Epithelial cell of proximal tubule (primary cell): Measurements from ENCODE around the gene TRAPPC4. TPM values are rescaled to one million over a fixed set of nuclear protein-coding genes. Genes with fewer than 3 reads are reported as not detected.
A peak's percentile ranks its signal among the peaks of the same experiment; 100 is the strongest.
"Not testable (repeated sequence)": the region's sequence is repeated elsewhere in the genome, so short reads cannot be mapped to it uniquely, and the experiment has no call there.

Source experiments
- DNase-seq: peaks from one replicate; pipeline ENCODE4 v3.0.0-alpha.2; 2011; ENCODE audit warnings: low read depth
- H3K4me3 ChIP-seq: 2 replicates; pipeline ENCODE4 v1.5.1; 2011; ENCODE audit warnings: low read depth, mild to moderate bottlenecking, low read length
- CTCF ChIP-seq: conservative IDR thresholded peaks from 2 replicates; pipeline ENCODE4 v1.5.1; 2012; ENCODE audit warnings: low read depth, mild to moderate bottlenecking, low read length
- total RNA-seq: library from RNA; depleted of rRNA; stranded (reverse); fragments of >200 nt; gene quantifications from 2 replicates; pipeline ENCODE4 v1.2.3, GENCODE V29; 2015

TRAPPC4 gene
- total RNA-seq, 1 donor from 2014 or later = 155 TPM

- no peak for TF ChIP-seq CTCF
- H3K4me3 ChIP-seq = peak overlapping the region; percentile 74
- no peak for DNase-seq
Observed at GRCh38 chr11:119056421-119056999, 37.9 kb downstream of the TRAPPC4 start.

- peak; percentile 30 for TF ChIP-seq CTCF
- DNase-seq = peak; percentile 41
- peak within 1 kb of the TSS; percentile 74 for H3K4me3 ChIP-seq
Observed at GRCh38 chr11:119057000-119057769, 38.6 kb downstream of the TRAPPC4 start, which contains the start of gene HYOU1. HYOU1 (minus strand) TSS chr11:119057205; CDS start chr11:119056160, 1,045 bp downstream.

- not testable (repeated sequence) for DNase-seq
Observed at GRCh38 chr11:119059128-119059527, 40.6 kb downstream of the TRAPPC4 start.

GRCh38 chr11:119061256-119061655 is 42.7 kb downstream of the TRAPPC4 start:
- no peak for TF ChIP-seq CTCF
- DNase-seq = no peak
- no peak overlapping the region for H3K4me3 ChIP-seq

More at GRCh38 chr11:119059128-119059527, 40.6 kb downstream of the TRAPPC4 start:
- H3K4me3 ChIP-seq = not testable (repeated sequence)

GRCh38 chr11:119062779-119063178 is 44.2 kb downstream of the TRAPPC4 start:
- no peak for DNase-seq
- TF ChIP-seq CTCF = no peak
- no peak overlapping the region for H3K4me3 ChIP-seq

GRCh38 chr11:119065369-119065768 is 46.8 kb downstream of the TRAPPC4 start:
- TF ChIP-seq CTCF = peak; percentile 50
- H3K4me3 ChIP-seq = no peak overlapping the region
- DNase-seq = no peak

GRCh38 chr11:119067371-119068222 is 49.0 kb downstream of the TRAPPC4 start, which contains the start of gene VPS11:
VPS11 (plus strand) TSS chr11:119067818; CDS start chr11:119067824, 6 bp downstream.
- H3K4me3 ChIP-seq = peak within 1 kb of the TSS; percentile 100
- peak; percentile 56 for DNase-seq
- TF ChIP-seq CTCF = no peak
